ENCODE results near the gene RHOV.

- TF ChIP-seq EZH2phosphoT487 (IDR thresholded peaks at IDR 0.05; ENCODE audit: insufficient read depth, low read depth), result no peak
- no peak for TF ChIP-seq EZH2 (IDR thresholded peaks at IDR 0.05; ENCODE audit: insufficient read depth, poor library complexity, severe bottlenecking)
Observed at GRCh38 chr15:40828447-40829036, 45.5 kb downstream of the RHOV start, which contains the start of gene PPP1R14D.

Data from GM23248 (cell line).